GM18505 (cell line): ENCODE data around the gene NMT1.
A peak's percentile ranks its signal among the peaks of the same experiment; 100 is the strongest.

Experiments used
- ATAC-seq: cut with Tn5 transposase; IDR thresholded peaks from one replicate; pipeline ENCODE4 v1.9.1; 2021; ENCODE audit not compliant: unreplicated experiment
- POLR2A ChIP-seq: IDR thresholded peaks from 4 replicates; pipeline ENCODE4 v1.6.1; 2011; ENCODE audit warnings: borderline replicate concordance; ENCODE audit not compliant: insufficient read depth, insufficient read length; ENCODE audit errors: extremely low read depth

Gene NMT1

GRCh38 chr17:45130681-45131615 lies 69.8 kb downstream of the NMT1 start:
- ATAC-seq: no peak
- TF ChIP-seq POLR2A: no peak

- TF ChIP-seq POLR2A: no peak
- no peak for ATAC-seq
Measured at GRCh38 chr17:45131616-45132319, 70.7 kb downstream of the NMT1 start.

GRCh38 chr17:45132320-45132571 lies 71.1 kb downstream of the NMT1 start, which contains the start of gene PLCD3:
Gene PLCD3 (minus strand): TSS chr17:45132515. CDS start chr17:45132410, 105 bp downstream.
- TF ChIP-seq POLR2A: no peak
- no peak for ATAC-seq

GRCh38 chr17:45132572-45133463 lies 71.7 kb downstream of the NMT1 start:
- no peak for ATAC-seq
- no peak for TF ChIP-seq POLR2A

GRCh38 chr17:45135192-45135977 lies 74.3 kb downstream of the NMT1 start, which contains the start of gene ACBD4:
Gene ACBD4 (plus strand): TSS chr17:45135687. CDS start chr17:45136145, 458 bp downstream.
- TF ChIP-seq POLR2A: peak; percentile 84

GRCh38 chr17:45135978-45136791 lies 75.1 kb downstream of the NMT1 start:
- ATAC-seq: no peak
- no peak for TF ChIP-seq POLR2A

More at GRCh38 chr17:45135192-45135977, 74.3 kb downstream of the NMT1 start, which contains the start of gene ACBD4:
- ATAC-seq: peak; percentile 65

- no peak for ATAC-seq
- no peak for TF ChIP-seq POLR2A
Measured at GRCh38 chr17:45136846-45137560, 75.9 kb downstream of the NMT1 start.

- no peak for TF ChIP-seq POLR2A
- no peak for ATAC-seq
Measured at GRCh38 chr17:45137561-45138305, 76.6 kb downstream of the NMT1 start.

GRCh38 chr17:45138911-45139532 lies 77.9 kb downstream of the NMT1 start:
- TF ChIP-seq POLR2A: no peak
- no peak for ATAC-seq

- ATAC-seq: no peak
- no peak for TF ChIP-seq POLR2A
Measured at GRCh38 chr17:45139533-45139920, 78.4 kb downstream of the NMT1 start.
